Breast epithelium (tissue), 3 donors: ENCODE results near the gene PCDHGA4.

ENCODE experiments used
- POLR2A ChIP-seq: fragments of 450-650 bp; IDR thresholded peaks from one replicate; pipeline ENCODE4 v1.6.1; 2016; ENCODE audit warnings: antibody characterized with exemption, mild to moderate bottlenecking, moderate library complexity
- TF ChIP-seq, protein P1 (sequence below), 3 donors: fragments of 450-650 bp; IDR thresholded peaks; one replicate each; pipeline ENCODE4 v1.5.1; 2016 to 2017; ENCODE audit warnings: antibody characterized with exemption in 3 of 3, mild to moderate bottlenecking in 3 of 3, moderate library complexity in 3 of 3

DNA sequence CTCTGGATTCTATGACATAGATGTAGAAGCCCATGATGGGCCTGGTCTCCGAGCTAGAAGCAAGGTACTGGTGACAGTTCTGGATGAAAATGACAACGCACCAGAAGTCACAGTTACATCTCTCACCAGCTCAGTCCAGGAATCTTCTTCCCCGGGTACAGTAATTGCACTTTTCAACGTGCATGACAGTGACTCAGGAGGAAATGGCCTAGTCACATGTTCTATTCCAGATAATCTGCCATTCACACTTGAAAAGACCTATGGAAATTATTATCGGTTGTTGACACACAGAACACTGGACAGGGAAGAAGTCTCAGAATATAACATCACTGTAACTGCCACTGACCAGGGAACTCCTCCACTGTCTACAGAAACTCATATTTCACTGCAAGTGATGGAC lies 1.3 kb downstream of the PCDHGA4 start:
- no peak for TF ChIP-seq POLR2A
- TF ChIP-seq, protein P1, sequence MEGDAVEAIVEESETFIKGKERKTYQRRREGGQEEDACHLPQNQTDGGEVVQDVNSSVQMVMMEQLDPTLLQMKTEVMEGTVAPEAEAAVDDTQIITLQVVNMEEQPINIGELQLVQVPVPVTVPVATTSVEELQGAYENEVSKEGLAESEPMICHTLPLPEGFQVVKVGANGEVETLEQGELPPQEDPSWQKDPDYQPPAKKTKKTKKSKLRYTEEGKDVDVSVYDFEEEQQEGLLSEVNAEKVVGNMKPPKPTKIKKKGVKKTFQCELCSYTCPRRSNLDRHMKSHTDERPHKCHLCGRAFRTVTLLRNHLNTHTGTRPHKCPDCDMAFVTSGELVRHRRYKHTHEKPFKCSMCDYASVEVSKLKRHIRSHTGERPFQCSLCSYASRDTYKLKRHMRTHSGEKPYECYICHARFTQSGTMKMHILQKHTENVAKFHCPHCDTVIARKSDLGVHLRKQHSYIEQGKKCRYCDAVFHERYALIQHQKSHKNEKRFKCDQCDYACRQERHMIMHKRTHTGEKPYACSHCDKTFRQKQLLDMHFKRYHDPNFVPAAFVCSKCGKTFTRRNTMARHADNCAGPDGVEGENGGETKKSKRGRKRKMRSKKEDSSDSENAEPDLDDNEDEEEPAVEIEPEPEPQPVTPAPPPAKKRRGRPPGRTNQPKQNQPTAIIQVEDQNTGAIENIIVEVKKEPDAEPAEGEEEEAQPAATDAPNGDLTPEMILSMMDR (IDR thresholded peaks at IDR 0.05) = no peak
